Left forelimb (tissue), 1 donor: Measurements from ENCODE around the gene OXSR1.
A peak's percentile ranks its signal among the peaks of the same experiment; 100 is the strongest.
"Not testable (repeated sequence)": the region's sequence is repeated elsewhere in the genome, so short reads cannot be mapped to it uniquely, and the experiment has no call there.

Source experiments
- DNase-seq: peaks from one replicate; pipeline ENCODE4 v3.0.0-alpha.2; 2018; ENCODE audit warnings: low spot score

Gene OXSR1

DNA sequence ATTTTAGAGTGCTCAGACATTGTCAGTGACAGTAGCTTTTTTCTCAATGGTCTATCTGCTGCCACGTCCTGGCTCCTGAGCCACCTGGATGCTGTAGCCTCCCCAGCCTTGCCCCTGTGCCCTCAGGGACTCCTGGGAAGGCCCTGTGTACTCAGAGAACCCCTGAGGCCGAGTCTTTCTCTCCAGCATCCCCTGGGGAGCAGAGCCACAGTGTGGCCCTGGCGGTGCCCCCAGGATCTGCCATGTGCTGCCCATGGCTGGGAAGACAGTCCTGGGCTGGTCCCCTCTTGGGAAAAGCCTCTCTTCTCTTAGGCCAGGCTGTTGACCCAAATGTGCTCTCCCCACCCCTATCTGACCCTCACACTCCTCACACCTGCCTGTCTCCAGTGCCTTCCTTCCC, 21.8 kb upstream of the OXSR1 start:
- no peak for DNase-seq

DNA sequence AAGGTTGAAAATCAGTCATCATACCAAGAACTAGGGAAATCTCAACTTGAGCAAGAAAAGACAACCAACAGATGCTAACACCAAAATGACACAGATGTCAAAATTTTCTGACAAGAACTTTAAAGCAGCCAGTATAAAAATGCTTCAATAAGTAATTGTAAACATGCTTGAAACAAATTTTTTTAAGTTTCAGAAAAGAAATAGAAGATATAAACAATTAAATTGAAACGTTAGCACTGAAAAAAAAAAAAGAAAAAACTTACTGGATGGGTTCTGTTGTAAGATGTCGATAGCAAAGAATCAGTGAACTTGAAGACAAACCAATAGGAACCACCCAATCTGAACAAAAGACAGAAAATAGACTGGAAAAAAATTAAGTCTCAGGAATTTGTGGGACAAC, 18.8 kb upstream of the OXSR1 start:
- DNase-seq: no peak

DNA sequence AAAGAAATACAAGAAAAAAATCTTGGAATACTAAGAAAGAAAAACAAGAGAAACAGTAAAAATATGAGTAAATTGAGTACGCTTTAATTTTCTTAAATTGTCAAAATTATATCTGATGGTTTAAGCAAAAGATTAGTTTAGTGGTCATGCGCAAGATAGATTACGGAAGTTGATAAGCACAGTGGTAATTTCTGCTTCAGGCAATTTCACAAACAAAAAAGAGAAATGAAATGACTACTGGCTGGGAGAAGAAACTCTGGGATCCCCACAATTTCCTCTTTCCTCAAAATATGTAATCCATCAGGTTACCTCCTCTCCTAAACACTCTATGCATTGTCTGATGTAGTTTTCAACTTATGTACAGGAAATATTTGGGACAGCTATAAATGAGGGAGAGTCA, 17.9 kb upstream of the OXSR1 start:
- DNase-seq: no peak

DNA sequence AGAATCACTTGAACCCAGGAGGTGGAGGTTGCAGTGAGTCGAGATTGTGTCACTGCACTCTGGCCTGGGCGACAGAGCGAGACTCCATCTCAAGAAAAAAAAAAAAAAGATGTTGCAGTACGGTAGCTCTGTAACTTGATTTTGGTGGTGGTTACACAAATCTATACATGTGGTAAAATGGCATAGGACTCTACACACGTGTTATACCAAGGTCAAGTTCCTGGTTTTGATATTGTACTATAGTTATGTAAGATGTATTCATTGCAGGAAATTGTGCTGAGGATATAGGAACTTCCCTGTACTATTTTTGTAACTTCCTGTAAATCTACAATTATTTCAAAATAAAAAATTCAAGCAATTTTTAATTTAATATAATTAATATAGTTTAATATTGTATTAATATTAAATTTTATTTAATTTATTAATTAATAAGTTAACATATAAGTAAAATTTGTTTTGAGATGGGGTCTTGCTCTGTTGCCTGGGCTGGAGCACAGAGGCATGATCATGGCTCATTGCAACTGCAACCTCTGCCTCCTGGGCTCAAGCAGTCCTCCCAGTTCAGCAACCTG, 16.9 kb upstream of the OXSR1 start:
- no peak for DNase-seq

DNA sequence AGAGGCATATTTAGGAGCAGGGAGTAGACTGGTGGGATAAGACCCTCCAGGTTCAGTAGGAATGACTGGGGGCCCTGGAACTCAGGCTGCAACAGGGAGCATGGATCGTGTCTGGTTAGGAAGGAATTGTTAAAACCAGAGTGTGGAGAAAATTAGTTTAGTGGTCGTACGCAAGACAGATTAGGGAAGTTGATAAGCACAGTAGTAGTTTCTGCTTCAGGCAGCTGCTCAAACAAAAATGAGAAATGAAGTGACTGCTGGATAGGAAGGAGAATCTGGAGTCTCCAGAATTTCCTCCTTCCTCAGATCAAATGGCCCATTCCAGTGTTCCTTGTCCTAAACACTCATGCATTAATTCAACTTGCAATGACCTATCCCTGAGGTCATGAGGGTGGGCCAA, 15.6 kb upstream of the OXSR1 start:
- DNase-seq: no peak

DNA sequence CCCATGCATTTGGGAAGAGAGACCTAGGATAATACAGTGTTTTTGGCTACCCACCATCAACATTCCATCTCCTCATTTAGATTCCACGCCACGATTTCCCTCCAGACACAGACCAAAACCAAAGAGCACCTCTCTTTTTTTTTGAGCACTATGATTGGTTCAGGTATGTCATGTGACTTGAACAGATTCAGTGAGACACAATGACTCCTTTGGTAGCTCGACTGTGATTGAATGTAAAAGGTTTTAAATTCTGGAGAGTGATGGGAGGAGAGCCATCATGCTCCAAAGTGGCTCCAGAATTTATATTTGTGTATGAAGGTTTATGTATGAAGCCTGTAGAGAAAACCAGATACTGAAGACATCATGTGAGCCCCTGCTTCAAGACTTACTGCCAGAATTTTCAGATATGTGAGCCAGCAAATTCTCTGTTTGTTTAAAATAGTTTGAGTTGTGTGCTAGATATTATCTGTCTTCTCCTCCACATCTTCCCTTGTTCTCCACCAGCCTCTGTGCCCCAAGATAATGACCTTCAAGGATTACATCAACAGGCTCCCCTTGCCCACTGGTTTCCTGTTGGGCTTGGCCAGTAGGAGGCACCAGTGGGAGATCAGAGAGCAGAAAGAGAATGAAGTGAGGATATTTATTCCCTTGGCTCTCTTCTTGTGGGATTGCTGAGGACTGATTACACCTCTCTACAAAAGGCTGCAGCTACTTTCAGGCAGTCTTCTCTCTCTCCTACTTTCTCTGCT, 14.4 kb upstream of the OXSR1 start:
- DNase-seq: no peak

DNA sequence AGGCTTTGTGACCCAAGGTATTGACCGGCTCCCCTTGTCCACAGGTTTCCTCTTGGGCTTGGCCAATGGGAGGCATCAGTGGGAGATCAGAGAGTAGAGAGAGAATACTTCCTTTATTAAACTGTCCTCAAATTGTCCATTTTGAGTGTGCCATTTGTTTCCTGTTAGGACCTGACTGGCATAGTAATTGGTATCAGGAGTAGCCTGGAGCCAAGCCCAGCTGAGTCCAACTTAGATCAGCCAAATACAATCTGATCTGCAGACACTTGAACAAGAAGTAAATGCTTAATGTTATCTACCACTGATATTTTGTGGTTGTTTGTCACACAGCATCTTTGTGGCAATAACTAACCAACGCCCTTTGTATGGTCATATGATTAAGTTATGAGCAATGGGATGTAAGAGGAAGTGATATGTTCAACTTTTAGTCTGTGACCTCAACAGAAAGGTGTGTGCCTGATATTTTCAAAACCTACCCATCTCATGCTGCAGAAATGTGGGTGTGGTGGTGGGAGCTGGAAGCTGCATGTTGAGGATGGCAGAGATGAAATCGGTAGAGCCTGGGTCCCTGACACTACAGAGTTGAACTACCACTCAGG, 13.6 kb upstream of the OXSR1 start:
- DNase-seq: no peak

DNA sequence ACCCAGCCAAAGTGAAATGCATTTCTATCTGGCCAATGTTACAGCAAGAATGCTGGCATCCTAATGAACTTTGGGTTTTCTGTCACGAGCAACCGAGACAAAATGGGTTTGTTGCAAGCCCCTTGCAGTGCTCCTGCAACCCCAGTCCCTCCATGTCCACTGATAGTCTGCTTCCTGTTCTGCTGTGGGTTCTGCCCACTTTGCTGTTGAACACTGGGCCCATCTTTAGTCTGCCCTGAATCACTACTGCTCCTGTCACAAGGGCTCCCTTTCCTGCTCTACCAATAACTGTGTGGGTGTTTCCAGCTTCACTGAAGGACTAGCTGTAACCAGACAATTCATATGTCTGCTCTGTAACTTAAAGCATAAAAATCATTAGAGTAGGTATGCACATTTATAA, 12.7 kb upstream of the OXSR1 start:
- DNase-seq: no peak

DNA sequence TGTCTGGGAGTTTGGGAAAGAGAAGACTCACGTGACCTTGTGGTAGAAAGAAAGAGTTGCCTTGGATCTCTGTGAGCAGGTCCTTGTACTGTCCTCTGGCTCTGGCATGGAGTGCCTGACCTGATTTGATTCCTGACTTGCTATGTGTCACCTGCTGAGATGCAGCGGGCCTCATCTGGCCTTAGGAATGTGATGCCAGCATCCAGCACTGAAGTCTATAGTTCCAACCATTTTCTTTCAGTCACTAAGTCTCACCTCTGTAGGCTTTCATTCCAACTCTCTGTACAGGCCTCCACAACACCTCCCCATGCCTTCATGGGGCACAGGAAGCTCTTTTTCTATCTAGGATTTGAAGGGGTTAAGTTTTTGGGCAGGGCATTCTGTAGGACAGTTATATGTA, 12.1 kb upstream of the OXSR1 start:
- DNase-seq: no peak

DNA sequence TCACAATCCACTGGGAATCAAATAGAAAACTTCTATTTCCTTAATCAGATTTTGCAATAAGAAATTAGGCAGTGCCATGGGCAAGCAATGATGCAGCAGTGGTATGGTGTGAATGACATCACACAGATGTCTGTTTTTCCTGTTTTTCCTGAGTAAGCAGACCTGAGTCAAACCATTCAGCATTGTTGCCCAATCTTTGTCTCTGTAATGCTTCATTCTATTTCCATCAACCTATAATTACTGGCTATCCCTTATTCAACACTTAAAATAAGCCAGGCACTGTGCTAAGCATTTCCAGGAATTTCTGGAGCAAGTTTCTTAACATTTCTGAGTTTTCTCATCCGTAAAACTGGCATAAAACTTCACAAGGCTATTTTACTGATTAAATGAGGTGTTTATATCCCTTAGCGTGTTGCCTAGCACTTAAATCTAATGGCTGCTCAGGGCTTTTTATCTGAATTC, 11.3 kb upstream of the OXSR1 start:
- DNase-seq: no peak

DNA sequence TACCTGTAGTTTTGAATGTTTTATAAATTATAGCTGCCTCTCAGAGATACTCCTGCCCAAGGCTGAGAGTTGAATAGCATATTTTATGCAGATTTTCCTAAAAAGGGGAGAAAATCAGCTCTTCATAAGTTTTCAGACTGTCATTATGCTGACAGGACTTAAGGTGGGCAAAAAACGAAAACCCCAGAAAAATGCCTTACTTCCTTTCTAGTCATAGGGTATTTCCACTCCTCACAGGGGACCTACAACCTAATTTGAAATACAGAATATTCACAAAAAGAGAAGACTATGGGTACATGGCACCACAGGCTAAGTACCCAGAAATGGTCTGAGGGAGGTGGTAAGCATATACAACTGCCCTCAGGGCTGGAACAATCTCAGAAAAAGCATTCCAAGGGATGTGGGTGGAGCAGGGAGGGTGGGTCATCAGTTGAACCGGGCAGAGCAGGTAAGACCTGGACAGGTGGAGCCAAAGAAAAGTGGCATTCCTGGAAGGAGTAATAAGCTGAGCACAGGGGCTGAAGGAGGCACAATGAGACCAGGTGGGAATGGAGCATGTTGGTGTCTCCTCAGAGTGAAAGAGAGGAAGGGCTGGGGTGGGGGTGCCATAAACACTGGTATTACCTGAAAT, 10.6 kb upstream of the OXSR1 start:
- DNase-seq: no peak

DNA sequence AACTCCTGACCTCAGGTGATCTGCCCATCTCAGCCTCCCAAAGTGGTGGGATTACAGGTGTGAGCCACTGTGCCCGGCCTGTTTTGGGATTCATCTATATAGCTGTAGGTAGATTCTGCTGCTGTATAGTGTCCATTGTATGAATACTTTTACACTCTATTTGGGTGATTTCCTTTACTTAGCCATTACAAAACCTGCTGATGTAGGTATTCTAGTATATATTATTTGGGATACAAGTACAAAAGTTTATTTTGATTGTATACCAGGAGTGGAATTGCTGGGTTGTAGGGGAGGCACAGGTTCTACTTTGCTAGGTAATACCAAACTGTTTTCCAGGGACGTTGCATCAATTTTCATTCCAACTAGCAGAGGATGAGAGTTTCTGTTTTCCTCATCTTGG, 9.5 kb upstream of the OXSR1 start:
- DNase-seq: no peak

DNA sequence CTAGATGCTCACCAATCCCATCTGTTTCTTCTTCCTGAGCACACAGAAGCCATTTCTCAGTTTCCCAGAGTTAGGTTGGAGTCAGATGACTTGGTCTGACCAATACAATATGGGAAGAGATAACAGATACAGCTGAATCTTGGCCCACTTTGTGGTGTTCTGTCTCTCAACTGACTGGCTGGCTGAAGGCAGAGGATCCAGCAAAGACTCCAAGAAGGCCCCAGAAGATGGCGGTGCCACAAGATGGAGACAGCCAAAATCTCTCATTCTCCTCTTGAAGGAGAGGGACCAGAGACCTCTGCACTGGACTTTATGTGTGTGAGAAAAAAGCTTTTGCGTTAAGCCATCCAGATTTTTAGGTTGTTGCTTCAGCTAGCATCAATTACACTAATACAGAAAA, 8.2 kb upstream of the OXSR1 start:
- DNase-seq: no peak

DNA sequence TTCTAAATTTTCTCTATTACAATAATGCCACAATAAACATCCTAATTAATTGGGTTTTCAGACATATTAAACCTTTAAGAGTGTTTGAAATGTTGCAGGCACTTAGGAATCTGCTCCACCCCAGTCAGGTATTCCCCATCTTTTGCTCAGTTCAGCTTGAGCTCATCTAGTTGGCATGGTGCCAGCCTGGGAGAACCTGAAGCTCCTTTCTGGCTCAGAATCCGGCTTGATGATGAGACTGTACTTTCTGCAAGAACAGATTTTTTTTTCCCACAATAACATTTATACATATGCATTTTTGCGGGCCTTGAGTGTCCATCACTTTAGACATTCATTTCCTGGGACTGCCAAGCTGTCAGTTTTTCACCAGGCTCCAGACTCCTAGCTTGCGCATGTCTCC, 7.7 kb upstream of the OXSR1 start:
- no peak for DNase-seq

DNA sequence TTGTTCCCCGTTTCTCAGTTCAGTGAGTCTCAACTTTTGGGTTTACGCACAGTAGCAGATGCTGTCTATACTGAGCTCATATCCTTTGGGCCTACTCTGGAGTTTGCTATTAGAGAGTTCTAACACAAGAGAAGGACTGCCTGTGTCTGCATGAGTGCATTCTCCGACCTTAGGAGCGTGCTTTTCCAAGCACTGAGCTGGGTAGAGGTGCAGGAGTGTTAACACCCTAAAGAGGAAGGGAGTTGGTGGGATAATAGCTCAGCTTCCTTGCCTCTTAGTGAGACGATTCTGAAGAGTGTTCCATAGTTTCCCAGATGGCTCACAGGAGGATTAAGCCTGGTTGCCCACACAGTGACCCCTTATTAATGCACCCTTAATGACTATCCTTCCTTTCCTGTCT, 6.9 kb upstream of the OXSR1 start:
- no peak for DNase-seq

DNA sequence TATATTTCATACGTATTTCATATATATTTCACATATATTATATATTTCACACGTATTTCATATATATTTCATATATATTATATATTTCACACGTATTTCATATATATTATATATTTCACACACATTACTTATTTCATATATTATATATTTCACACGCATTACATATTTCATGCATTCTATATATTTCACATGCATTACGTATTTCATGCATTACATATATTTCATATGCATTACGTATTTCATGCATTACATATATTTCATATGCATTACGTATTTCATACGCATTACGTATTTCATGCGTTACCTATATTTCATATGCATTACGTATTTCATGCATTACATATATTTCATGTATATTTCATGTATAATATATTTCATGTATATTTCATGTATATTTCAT, 4.6 kb upstream of the OXSR1 start:
- not testable (repeated sequence) for DNase-seq

DNA sequence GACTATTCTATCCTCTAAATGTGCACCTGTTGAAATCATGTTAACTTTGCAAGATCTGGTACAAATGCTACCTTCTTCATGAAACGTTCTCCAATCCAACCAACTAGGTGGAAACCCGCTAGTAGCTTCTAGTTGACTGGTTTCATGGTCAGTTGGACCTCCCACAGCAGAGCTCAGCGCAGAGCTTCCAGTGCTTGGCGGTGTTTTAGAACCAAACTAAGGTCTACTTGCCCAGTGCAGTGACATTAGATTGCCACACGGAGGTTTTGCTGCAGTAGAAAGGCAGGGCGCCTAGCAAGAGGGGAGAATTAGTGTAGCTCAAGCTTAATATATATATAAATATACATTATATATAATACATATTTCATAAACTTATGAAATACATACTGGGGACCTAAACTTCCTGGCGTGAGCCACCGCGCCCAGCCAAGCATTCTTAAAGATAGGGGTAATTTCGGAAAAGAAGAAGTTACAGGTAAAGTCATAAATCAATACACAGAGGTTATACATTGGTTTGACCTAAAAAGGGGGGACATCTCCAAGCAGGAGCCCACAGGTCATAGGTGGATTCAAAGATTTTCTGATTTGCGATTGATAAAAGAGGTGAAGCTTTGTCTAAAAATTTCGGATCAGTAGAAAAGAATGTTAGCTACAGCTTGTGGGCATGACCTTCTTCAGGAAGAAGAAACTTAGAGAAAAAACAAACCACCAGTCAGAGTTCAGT, 2.1 kb upstream of the OXSR1 start:
- no peak for DNase-seq

DNA sequence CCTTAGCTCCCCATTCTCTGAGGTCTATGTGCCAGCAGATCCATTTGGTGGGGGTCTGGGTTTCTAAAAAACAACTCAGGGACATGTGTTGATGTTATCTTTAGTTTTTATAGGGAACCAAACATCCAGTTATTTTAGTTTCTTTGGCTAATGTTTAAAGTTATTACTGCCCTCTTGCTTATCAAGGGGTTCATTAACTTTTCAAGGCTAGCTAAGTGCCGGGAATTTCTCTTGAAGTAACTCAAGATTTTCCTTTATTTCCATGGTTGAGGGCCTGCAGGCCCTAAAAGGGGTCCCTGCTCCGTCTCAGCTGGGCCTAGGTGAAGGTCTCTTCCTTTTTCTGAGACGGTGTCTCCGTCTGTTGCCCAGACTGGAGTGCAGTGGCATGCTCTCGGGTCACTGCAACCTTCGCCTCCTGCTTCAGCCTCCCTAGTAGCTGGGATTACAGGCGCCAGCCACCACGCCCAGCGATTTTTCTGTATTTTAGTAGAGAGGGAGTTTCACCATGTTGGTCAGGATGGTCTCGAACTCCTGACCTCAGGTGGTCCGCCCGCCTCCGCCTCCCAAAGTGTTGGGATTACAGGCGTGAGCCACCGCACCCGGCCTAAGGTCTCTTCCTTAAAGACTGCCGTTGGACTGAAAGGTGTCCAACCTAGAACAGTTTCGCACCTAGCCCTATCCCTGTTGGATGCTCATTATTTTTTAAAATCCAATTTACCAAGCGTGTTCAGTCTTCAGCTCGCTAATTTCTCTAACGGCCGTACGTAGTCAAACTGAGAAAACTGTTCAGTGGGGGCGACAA, 1.3 kb upstream of the OXSR1 start:
- DNase-seq: no peak

DNA sequence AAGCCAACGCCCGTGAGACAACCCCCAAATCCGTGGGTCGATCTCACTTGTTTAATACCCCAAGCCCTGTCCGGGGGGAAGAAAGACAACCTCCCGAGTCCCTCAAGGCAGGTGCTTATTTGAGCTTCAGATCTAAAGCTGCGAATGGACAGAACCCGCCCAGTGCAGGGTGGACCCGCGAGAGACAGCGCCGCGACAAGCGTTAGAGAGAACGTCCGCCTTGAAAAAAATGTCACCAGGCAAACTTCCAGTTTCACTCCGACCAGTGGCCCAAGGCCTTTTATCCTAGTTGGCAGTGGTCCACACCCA, 740 bp upstream of the OXSR1 start:
- DNase-seq: no peak

DNA sequence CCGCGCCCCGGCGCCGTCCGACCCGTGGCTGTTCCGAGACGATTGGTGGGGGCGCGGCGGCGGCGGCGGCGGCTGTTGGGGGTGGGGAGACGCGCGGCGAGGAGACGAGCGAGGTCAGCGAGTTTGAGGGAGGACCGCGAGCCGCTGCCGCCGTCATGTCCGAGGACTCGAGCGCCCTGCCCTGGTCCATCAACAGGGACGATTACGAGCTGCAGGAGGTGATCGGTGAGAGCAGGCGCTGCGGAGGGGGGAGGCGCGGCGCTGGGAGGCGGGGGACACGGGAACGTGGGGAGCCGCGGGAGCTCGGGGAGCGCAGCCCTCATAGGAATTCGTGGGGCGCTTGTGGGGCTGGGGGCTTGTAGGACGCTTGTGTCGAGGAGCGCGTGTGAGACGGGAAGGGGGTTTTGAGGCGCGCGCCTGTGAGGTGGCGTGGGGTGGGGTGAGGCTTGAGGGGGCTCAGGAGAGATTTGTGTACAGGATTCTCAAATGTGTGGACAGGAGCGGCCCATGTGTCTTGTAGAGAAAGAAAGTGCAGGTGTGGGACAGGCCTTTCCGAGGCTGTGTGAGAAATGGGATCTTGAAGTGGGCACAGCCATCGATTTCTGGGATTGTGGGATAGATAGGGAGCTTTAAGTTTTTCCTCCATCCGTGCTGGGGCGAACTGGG, 518 bp downstream of the OXSR1 start:
- DNase-seq: peak; percentile 72

DNA sequence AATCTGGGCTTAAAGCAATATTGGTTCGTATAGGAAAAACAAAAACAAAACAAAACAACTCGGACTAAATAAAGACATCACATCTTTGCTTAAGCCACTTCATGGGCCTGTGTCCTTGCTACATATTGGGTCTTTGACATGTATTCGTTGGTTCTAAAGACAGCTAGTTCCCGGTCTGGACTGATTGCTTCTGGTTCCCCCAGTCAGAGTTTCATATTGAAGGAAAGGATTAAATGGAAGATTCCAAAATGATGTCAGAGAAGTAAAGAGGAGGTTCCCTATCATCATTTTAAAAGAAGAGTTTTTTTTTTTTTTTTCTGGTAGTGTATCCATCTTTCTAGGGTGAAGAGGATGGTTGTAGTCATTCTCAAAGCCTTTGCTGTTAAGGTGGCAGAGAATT, 2.3 kb downstream of the OXSR1 start:
- DNase-seq: no peak
